HG02870 (cell line): Measurements from ENCODE around the gene UBE2D2.

ENCODE experiments used
- ATAC-seq: cut with Tn5 transposase; IDR thresholded peaks from one replicate; pipeline ENCODE4 v1.9.1; 2021; ENCODE audit warnings: mild to moderate bottlenecking, moderate library complexity; ENCODE audit not compliant: unreplicated experiment

Gene UBE2D2

GRCh38 chr5:139658928-139659667, 98.0 kb downstream of the UBE2D2 start:
- ATAC-seq = no peak

GRCh38 chr5:139659695-139660101, 98.6 kb downstream of the UBE2D2 start:
- ATAC-seq = no peak

DNA sequence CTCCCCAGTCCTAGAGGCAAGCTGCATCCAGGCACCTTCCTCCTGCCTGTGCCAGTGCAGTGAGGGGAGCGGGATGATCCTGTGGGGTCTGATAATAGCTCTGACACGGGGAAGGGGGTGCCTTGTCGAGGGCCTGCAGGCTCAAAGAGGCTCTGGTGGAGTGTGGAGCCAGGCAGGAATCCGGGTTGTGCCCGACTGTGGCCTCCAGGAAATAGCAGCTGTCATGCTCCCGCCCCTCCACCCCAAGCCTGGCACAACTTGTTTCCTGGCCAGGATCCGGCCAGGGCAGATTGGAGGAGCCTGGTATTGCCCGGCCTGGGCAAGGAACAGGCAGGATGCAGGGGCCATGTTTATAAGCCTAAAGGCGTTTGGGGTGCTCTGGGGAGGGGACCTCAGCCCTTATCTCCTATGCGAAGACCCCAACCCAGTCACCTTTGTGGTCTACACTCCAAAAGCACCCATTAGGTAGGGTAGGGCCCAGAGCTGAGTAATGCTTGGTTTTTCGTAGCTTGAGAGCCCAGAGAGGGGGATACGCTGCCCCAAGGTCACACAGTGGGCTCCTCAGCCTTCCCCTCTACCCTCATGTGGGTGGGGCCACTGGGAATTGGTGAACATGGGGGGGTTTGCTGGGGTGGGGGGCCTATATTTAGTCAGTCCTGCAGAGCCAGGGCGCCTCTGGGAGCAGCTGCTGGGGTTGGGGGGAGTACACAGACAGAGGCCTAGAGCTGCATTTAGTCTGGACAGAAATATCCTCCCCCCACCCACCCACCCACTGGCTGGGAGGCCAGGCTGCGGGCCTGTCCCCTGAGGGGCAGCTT, 99.2 kb downstream of the UBE2D2 start:
- ATAC-seq = no peak

GRCh38 chr5:139660923-139661814, 100.0 kb downstream of the UBE2D2 start:
- no peak for ATAC-seq

GRCh38 chr5:139662617-139663016, 101.5 kb downstream of the UBE2D2 start:
- no peak for ATAC-seq

- ATAC-seq = no peak
These were observed 102.3 kb downstream of the UBE2D2 start for GRCh38 chr5:139663207-139664085.

- ATAC-seq = peak; percentile 49
These were observed 103.1 kb downstream of the UBE2D2 start for GRCh38 chr5:139664086-139664693.

GRCh38 chr5:139664727-139665351, 103.7 kb downstream of the UBE2D2 start:
- ATAC-seq = no peak

- ATAC-seq = no peak
These were observed 104.5 kb downstream of the UBE2D2 start for GRCh38 chr5:139665626-139666025.

- no peak for ATAC-seq
These were observed 105.4 kb downstream of the UBE2D2 start for GRCh38 chr5:139666551-139666950.

DNA sequence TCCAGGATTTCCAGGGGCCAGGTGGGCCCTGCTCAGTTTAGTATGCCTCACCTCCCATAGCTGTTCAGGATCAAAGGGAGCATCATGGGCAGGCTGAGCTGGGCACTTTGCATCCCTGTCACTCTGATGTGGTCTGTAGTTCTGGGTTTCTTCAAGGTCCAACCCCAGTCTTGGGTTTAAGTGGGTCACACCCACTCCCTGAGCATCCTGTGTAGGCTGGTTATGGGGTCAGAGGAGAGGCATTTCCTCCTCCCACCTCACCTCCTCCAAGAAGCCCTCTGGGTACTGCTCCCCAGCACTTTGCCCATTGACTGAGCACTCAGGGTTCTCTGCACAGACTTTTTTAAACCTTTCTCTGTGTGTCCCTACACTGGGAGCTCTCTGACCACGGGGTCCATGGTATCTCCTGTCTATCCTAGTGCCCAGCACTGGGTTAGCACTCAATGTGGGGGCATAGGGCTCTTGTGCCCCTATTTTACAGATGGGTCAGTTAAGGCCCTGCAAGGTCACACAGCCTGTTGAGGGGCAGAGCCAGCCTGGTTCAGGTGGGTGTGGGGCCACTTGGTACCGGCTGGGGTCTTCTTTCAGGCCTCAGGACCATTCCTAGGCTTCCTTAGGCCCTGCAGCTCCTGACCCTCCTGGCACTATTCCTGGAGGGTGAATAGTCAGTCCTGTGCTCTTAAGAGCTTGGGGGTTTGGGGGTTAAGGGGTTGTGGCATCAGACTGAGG, 106.0 kb downstream of the UBE2D2 start:
- ATAC-seq = no peak

- no peak for ATAC-seq
These were observed 106.6 kb downstream of the UBE2D2 start for GRCh38 chr5:139667730-139668063.

DNA sequence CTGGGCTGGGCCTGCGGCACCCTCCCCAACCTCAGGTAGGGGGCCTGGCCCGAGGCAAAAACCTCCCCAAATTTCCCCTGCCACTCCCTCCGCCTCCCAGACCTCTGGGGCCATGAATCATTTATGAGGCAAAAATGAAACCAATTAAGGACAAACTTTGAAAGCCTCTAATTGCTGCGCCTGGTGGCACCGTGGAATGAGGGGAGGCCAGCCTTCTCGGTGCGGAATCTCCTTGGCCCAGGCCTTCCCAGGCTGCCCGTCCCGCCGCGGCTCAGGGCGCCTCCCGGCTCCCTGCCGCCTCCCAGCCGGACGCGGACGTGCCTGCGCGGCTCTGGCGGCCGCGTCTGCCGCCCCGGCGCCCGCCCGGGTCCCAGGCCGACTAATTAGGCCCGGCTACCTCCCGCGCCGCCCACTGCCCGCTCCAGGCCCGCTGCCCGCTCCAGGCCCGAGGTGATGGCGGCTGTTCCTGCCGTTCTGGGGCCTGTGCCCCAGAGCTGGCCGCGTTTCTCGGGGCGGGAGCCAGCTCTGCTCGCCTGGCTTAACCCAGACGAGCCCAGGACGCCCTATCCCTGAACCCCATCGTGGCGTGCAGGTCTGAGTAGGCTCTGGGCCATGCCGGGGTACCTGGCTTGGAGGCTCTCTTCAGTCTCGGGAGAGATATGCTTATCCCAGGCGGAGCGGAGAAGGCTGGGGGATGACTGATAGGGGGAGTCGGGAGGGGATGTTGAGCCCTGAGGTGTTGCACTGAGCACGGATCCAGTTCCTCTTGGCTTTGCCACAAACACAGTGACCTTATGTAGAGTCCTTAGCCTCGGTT, 107.1 kb downstream of the UBE2D2 start:
- ATAC-seq = no peak

- ATAC-seq = no peak
These were observed 108.0 kb downstream of the UBE2D2 start for GRCh38 chr5:139668924-139669661.

GRCh38 chr5:139669662-139670368, 108.7 kb downstream of the UBE2D2 start:
- peak; percentile 20 for ATAC-seq

GRCh38 chr5:139670369-139671095, 109.4 kb downstream of the UBE2D2 start:
- ATAC-seq = peak; percentile 27
